HG03066 (cell line): ENCODE data around the gene FHL2.

Source experiments
- ATAC-seq: cut with Tn5 transposase; IDR thresholded peaks from one replicate; pipeline ENCODE4 v1.9.1; 2021; ENCODE audit warnings: low read depth; ENCODE audit not compliant: unreplicated experiment

FHL2 gene

GRCh38 chr2:105399207-105399861 lies 483 bp upstream of the FHL2 start:
- ATAC-seq, result no peak

GRCh38 chr2:105397953-105398335 lies 907 bp downstream of the FHL2 start:
- no peak for ATAC-seq

GRCh38 chr2:105397025-105397722 lies 1.7 kb downstream of the FHL2 start:
- ATAC-seq, result no peak

GRCh38 chr2:105396254-105397024 lies 2.4 kb downstream of the FHL2 start:
- no peak for ATAC-seq

- ATAC-seq, result no peak
These were observed 3.2 kb downstream of the FHL2 start for GRCh38 chr2:105395691-105396090.

GRCh38 chr2:105394951-105395611 lies 3.8 kb downstream of the FHL2 start:
- ATAC-seq, result no peak

- ATAC-seq, result no peak
These were observed 5.3 kb downstream of the FHL2 start for GRCh38 chr2:105393373-105394055.

GRCh38 chr2:105391763-105392662 lies 6.8 kb downstream of the FHL2 start:
- ATAC-seq, result no peak

- no peak for ATAC-seq
These were observed 7.7 kb downstream of the FHL2 start for GRCh38 chr2:105391058-105391627.

- no peak for ATAC-seq
These were observed 8.4 kb downstream of the FHL2 start for GRCh38 chr2:105390454-105390853.

GRCh38 chr2:105388971-105389381 lies 9.9 kb downstream of the FHL2 start:
- ATAC-seq, result no peak

GRCh38 chr2:105387225-105387624 lies 11.6 kb downstream of the FHL2 start:
- ATAC-seq, result no peak

- no peak for ATAC-seq
These were observed 12.9 kb downstream of the FHL2 start for GRCh38 chr2:105385731-105386540.

- ATAC-seq, result no peak
These were observed 14.0 kb downstream of the FHL2 start for GRCh38 chr2:105384861-105385260.

- ATAC-seq, result no peak
These were observed 14.6 kb downstream of the FHL2 start for GRCh38 chr2:105384216-105384615.

GRCh38 chr2:105383432-105384166 lies 15.3 kb downstream of the FHL2 start:
- ATAC-seq, result no peak

GRCh38 chr2:105382177-105382576 lies 16.7 kb downstream of the FHL2 start:
- no peak for ATAC-seq
